HG03066 (cell line): ENCODE results near the gene EXD3.
"Not testable (repeated sequence)": the region's sequence is repeated elsewhere in the genome, so short reads cannot be mapped to it uniquely, and the experiment has no call there.

Experiments
- ATAC-seq: cut with Tn5 transposase; IDR thresholded peaks from one replicate; pipeline ENCODE4 v1.9.1; 2021; ENCODE audit warnings: low read depth; ENCODE audit not compliant: unreplicated experiment

Gene EXD3

DNA sequence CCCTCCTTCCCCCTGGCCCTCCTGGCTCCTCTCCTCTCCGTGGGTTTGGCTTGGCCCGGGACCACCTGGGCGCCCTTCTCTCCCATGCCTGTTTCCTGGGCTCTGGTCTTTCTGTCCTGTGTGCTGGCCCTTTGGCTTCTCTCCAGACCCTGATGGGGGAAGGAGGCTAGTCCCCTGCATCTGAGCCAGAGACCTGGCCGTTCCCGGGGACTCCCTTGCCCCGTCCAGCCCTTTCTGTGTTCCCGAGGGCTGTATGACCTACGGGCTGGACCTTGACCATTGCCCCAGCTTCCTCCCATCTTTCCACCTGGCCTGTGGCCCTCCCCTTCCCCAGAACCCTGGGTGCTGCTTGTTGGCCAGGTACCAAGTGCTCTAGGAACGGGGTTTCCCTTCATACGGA is 159.5 kb downstream of the EXD3 start:
- no peak for ATAC-seq

DNA sequence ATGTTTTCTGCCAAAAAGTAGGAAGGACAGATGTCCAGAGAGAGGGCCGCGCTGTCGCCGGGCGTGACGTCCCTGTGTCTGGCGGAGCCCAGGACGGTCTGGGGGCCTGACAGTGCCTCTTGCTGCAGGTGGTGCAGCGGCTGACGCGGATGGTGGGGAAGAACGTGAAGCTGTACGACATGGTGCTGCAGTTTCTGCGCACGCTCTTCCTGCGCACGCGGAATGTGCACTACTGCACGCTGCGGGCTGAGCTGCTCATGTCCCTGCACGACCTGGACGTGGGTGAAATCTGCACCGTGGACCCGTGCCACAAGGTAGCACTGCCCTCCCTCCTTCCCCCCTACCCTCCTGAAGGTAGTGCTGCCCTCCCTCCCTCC is 160.1 kb downstream of the EXD3 start:
- no peak for ATAC-seq

DNA sequence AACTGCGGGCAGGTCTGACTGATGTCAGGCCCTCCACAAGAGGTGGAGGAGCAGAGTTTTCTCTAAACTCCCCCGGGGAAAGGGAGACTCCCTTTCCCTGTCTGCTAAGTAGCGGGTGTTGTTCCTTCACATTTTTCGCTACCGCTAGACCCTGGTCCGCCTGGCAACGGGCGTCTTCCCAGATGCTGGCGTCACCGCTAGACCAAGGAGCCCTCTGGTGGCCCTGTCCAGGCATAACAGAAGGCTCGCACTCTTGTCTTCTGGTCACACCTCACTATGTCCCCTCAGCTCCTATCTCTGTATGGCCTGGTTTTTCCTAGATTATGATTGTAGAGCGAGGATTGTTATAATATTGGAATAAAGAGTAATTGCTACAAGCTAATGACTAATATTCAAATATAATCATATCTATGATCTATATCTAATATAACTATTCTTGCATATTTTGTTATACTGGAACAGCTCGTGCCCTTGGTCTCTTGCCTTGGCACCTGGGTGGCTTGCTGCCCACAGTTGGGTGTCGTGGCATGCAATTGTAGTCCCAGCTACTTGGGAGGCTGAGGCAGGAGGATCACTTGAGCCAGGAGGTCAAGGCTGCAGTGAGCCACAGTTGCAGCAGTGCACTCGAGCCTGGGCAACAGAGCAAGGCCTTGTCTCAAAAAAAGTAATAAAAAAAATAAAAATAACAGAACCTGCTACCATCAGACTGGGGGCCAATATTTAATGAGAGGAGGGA is 160.6 kb downstream of the EXD3 start:
- ATAC-seq, result not testable (repeated sequence)
